B cell (primary cell): ENCODE data around the gene PIK3C2G. TPM values are rescaled to one million over a fixed set of nuclear protein-coding genes. Genes with fewer than 3 reads are reported as not detected.

Experiments used
- ATAC-seq: fragments of 200-7000 bp; cut with Tn5 transposase; one replicate; pipeline ENCODE4 v1.10.0; 2021; ENCODE audit warnings: low read depth, mild to moderate bottlenecking, moderate number of reproducible peaks, moderate library complexity
- CTCF ChIA-PET: fragments of 350-600 bp; sonication (Branson Sonifier 250); formaldehyde crosslinking; loops from one replicate; lab custom pipeline; 2021; ENCODE audit warnings: antibody characterized with exemption, inconsistent platforms; lab: Charles Lee
- POLR2A ChIA-PET: fragments of 350-600 bp; sonication (Branson Sonifier 250); formaldehyde crosslinking; loops from one replicate; lab custom pipeline; 2021; ENCODE audit warnings: antibody characterized with exemption; lab: Charles Lee
- DNase-seq: peaks from one replicate; pipeline ENCODE4 v3.0.0; 2013
- H2AFZ ChIP-seq: 2 replicates; pipeline ENCODE4 v1.6.1; 2012; ENCODE audit warnings: mild to moderate bottlenecking, low read depth, low read length; ENCODE audit not compliant: insufficient read depth, poor library complexity, severe bottlenecking
- H3K27ac ChIP-seq, 2 donors: 1 replicate in 1 of 2; 2 replicates in 1 of 2; pipeline ENCODE4 v1.5.1; 2012 to 2013; ENCODE audit warnings: low read length in 2 of 2, mild to moderate bottlenecking in 2 of 2, moderate library complexity in 1 of 2
- H3K27me3 ChIP-seq, 4 experiments: fragments of 200-600 bp in 1 of 4; sonication (generic) in 1 of 4; replicated peaks in 1 of 4; 1 replicate in 2 of 4; 2 replicates in 2 of 4; pipeline versions ENCODE4 v1.6.1 to v1.7.0; 2013 to 2016; ENCODE audit warnings: low read length in 3 of 4, mild to moderate bottlenecking in 2 of 4, mixed read lengths in 1 of 4, moderate library complexity in 1 of 4; ENCODE audit not compliant: insufficient read depth in 4 of 4, control insufficient read depth in 3 of 4; ENCODE audit errors: control extremely low read depth in 1 of 4
- H3K36me3 ChIP-seq, 2 experiments: replicated peaks in 1 of 2; 1 replicate in 1 of 2; 2 replicates in 1 of 2; pipeline versions ENCODE4 v1.6.1 to v1.7.1; 2013; ENCODE audit warnings: low read length in 1 of 2; ENCODE audit not compliant: insufficient read depth in 2 of 2, control insufficient read depth in 1 of 2; ENCODE audit errors: control extremely low read depth in 1 of 2, extremely low read depth in 1 of 2
- H3K4me1 ChIP-seq, 2 donors: fragments of 200-600 bp in 1 of 2; sonication (generic) in 1 of 2; 1 replicate in 1 of 2; 2 replicates in 1 of 2; pipeline versions ENCODE4 v1.5.1 to v1.6.1; 2013 to 2017; ENCODE audit warnings: low read length in 2 of 2; ENCODE audit not compliant: control insufficient read depth in 2 of 2, insufficient read depth in 2 of 2
- H3K4me2 ChIP-seq: replicated peaks from 2 replicates; pipeline ENCODE3; 2012; ENCODE audit warnings: mild to moderate bottlenecking, low read depth, low read length; ENCODE audit not compliant: poor library complexity, severe bottlenecking
- H3K4me3 ChIP-seq, 5 experiments: fragments of 200-600 bp in 1 of 5; sonication (generic) in 1 of 5; 1 replicate in 3 of 5; 2 replicates in 2 of 5; pipeline versions ENCODE4 v1.5.1 to v1.7.0; 2011 to 2016; ENCODE audit warnings: low read length in 4 of 5, mild to moderate bottlenecking in 4 of 5, low read depth in 2 of 5, control low read depth in 1 of 5, moderate library complexity in 1 of 5; ENCODE audit not compliant: insufficient read depth in 1 of 5; ENCODE audit errors: control extremely low read depth in 1 of 5, extremely low read depth in 1 of 5
- H3K79me2 ChIP-seq: fragments of 200-600 bp; sonication (generic); one replicate; pipeline ENCODE4 v1.6.0; 2016; ENCODE audit warnings: low read length; ENCODE audit not compliant: control insufficient read depth, insufficient read depth
- H3K9ac ChIP-seq: fragments of 200-600 bp; sonication (generic); 2 replicates; pipeline ENCODE4 v1.6.1; 2017; ENCODE audit warnings: mild to moderate bottlenecking, low read length, moderate library complexity
- H3K9me3 ChIP-seq, 3 donors: one replicate each; pipeline versions ENCODE4 v1.6.1 to v1.7.1; 2013; ENCODE audit warnings: low read length in 2 of 3; ENCODE audit not compliant: control insufficient read depth in 2 of 3, insufficient read depth in 1 of 3; ENCODE audit errors: control extremely low read depth in 1 of 3
- H4K20me1 ChIP-seq: 2 replicates; pipeline ENCODE4 v1.6.0; 2012; ENCODE audit warnings: mild to moderate bottlenecking, low read length; ENCODE audit not compliant: insufficient read depth, control insufficient read depth, poor library complexity, severe bottlenecking
- H3K27ac Mint-ChIP-seq: one replicate; pipeline ENCODE4 v1.8.0; 2021; ENCODE audit warnings: mixed read lengths
- H3K27me3 Mint-ChIP-seq: one replicate; pipeline ENCODE4 v1.8.0; 2021; ENCODE audit warnings: mixed read lengths
- H3K4me1 Mint-ChIP-seq: one replicate; pipeline ENCODE4 v1.8.0; 2021; ENCODE audit warnings: mixed read lengths
- H3K4me3 Mint-ChIP-seq: one replicate; pipeline ENCODE4 v1.8.0; 2021; ENCODE audit warnings: mixed read lengths
- H3K9me3 Mint-ChIP-seq: one replicate; pipeline ENCODE4 v1.8.0; 2022; ENCODE audit warnings: mixed read lengths; ENCODE audit not compliant: insufficient read depth
- CTCF ChIP-seq: fragments of 200-600 bp; IDR thresholded peaks from one replicate; pipeline ENCODE4 v1.8.0; 2022; ENCODE audit warnings: antibody characterized with exemption, mild to moderate bottlenecking
- EZH2 ChIP-seq: IDR thresholded peaks from 2 replicates; pipeline ENCODE4 v1.6.1; 2012; ENCODE audit warnings: borderline replicate concordance, low read depth, mild to moderate bottlenecking, moderate library complexity, low read length; ENCODE audit not compliant: insufficient read depth, poor library complexity, severe bottlenecking
- WGBS: methylation state at CpG from one replicate; pipeline ENCODE4 v1.1.5; 2013; ENCODE audit warnings: missing lambda C conversion rate; ENCODE audit not compliant: insufficient coverage; 5-methylcytosine and 5-hydroxymethylcytosine counted together
- intact Hi-C: fragments of 100-400 bp; cut with micrococcal nuclease; formaldehyde crosslinking; loops from one replicate; pipeline ENCODE4 v1.10.0; 2022
- polyA plus RNA-seq: library from polyadenylated mRNA; depleted of rRNA; stranded (reverse); fragments of >200 nt; gene quantifications from 2 replicates; pipeline ENCODE4 v1.2.3, GENCODE V29; 2012
- total RNA-seq, 2 donors: library from RNA; stranded (reverse); fragments of 120-200 nt in 1 of 2; gene quantifications; 1 replicate in 1 of 2; 2 replicates in 1 of 2; pipeline versions ENCODE4 v1.2.3 to v1.2.4, GENCODE V29; 2013 to 2022

PIK3C2G gene
- total and polyA plus RNA-seq, 2 donors (not counting 1 experiment from before 2014, with no cell fraction given) = not detected

DNA sequence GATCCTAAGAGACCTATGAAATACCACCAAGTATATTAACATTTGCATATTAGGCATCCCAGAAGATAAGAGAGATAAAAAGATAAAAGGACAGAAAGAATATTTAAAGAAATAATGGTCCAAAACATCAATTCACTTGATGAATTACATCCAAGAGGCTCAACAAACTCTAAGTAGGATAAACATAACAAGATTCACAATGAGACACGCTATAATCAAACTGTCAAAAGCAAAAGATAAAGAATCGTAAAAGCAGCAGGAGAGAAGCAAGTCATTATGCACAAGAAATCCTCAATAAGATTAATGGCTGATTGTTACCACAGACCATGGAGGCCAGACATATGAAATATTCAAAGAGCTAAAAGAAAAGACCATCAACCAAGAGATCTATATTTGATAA, 396.9 kb downstream of the PIK3C2G start:
- H3K4me2 ChIP-seq = no peak overlapping the region
- ATAC-seq = no peak
- H3K27ac ChIP-seq = no peak overlapping the region
- no peaks in the 10 kb centered on the region for H3K4me1 ChIP-seq
- no peaks in the 10 kb centered on the region for H4K20me1 ChIP-seq
- ChIA-PET POLR2A (no interaction called here), CTCF (no interaction called here)
- no peaks in the 10 kb centered on the region for H3K4me1 Mint-ChIP-seq
- H2AFZ ChIP-seq = no peak overlapping the region
- peaks cover 0 to 10% (median 3%) of the 10 kb centered on the region in 3 donors for H3K9me3 ChIP-seq
- no peak overlapping the region for H3K4me3 ChIP-seq
- no peaks in the 10 kb centered on the region for H3K27me3 ChIP-seq
- H3K9me3 Mint-ChIP-seq = peaks cover 19% of the 10 kb centered on the region
- DNase-seq = no peak
- no peaks in the 10 kb centered on the region for H3K79me2 ChIP-seq
- WGBS = no CpG with 5 or more reads among the region's 2 CpGs
- H3K27ac Mint-ChIP-seq = no peak overlapping the region
- H3K9ac ChIP-seq = no peak overlapping the region
- TF ChIP-seq CTCF = no peak
- no peak for TF ChIP-seq EZH2
- intact Hi-C loops = no loop called here
- H3K4me3 Mint-ChIP-seq = no peak overlapping the region
- H3K36me3 ChIP-seq = no peaks in the 10 kb centered on the region
- no peaks in the 10 kb centered on the region for H3K27me3 Mint-ChIP-seq

DNA sequence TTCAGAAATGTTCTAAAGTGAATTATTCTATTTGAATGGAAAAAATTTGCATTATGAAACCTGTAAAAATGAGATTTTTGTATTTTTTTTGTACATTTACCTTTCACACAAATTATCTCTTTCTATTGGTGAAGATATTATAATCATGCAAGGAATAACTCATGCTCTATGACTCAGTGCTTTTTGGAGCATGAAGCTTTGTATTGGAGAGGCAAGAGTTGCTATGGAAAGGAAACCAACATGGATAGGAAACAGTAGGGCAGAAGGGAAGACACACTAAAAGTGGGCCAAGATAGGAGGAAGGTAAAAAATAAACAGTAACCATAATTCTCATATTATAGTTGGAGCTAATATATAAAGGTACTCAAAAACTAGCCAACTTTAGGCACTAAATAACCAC, 397.5 kb downstream of the PIK3C2G start:
- Histone ChIP-seq H2AFZ (no peak overlapping the region), H3K27ac (no peak overlapping the region), H3K27me3 (no peaks in the 10 kb centered on the region), H3K36me3 (no peaks in the 10 kb centered on the region), H3K4me1 (no peaks in the 10 kb centered on the region), H3K4me3 (no peak overlapping the region), H3K4me2 (no peak overlapping the region), H3K9ac (no peak overlapping the region), H3K9me3 (peaks cover 0 to 10% (median 3%) of the 10 kb centered on the region in 3 donors), H4K20me1 (no peaks in the 10 kb centered on the region), H3K79me2 (no peaks in the 10 kb centered on the region)
- Mint-ChIP-seq H3K9me3 (peaks cover 19% of the 10 kb centered on the region), H3K4me1 (no peaks in the 10 kb centered on the region), H3K27me3 (no peaks in the 10 kb centered on the region), H3K27ac (no peak overlapping the region), H3K4me3 (no peak overlapping the region)
- DNase-seq = no peak
- ChIA-PET CTCF (no interaction called here), POLR2A (no interaction called here)
- intact Hi-C loops = no loop called here
- TF ChIP-seq CTCF = no peak
- TF ChIP-seq EZH2 = no peak
- ATAC-seq = no peak
